OCI-LY7 (cell line): Measurements from ENCODE around the gene SMAD6.

ENCODE experiments used
- CTCF ChIP-seq: fragments of 200-600 bp; sonication (generic); conservative IDR thresholded peaks from 2 replicates; pipeline ENCODE4 v1.5.1; 2014; ENCODE audit warnings: mild to moderate bottlenecking, antibody characterized with exemption, low read length, moderate library complexity, mixed read lengths
- EZH2phosphoT487 ChIP-seq: fragments of 200-600 bp; sonication (generic); IDR thresholded peaks from 2 replicates; pipeline ENCODE4 v1.6.1; 2018; ENCODE audit warnings: low read depth, borderline replicate concordance, mild to moderate bottlenecking, mixed run types, antibody characterized with exemption, low read length, moderate library complexity, mixed read lengths

- no peak for TF ChIP-seq CTCF
- no peak for TF ChIP-seq EZH2phosphoT487
Observed at GRCh38 chr15:66670175-66670574, 31.9 kb upstream of the SMAD6 start.
